ENCODE results near the gene CCDC187.

CCDC187 gene

GRCh38 chr9:136334541-136334940, 30.6 kb upstream of the CCDC187 start:
- Mint-ChIP-seq H3K4me1 (ENCODE audit: low read depth) (no peaks in the 10 kb centered on the region), H3K4me3 (no peak overlapping the region), H3K27ac (no peak overlapping the region), H3K36me3 (ENCODE audit: low read depth) (no peaks in the 10 kb centered on the region), H3K9me3 (no peaks in the 10 kb centered on the region), H3K27me3 (no peaks in the 10 kb centered on the region)
- DNase-seq: no peak

- Mint-ChIP-seq H3K9me3 (no peaks in the 10 kb centered on the region), H3K4me1 (ENCODE audit: low read depth) (peaks cover 5% of the 10 kb centered on the region), H3K4me3 (no peak overlapping the region), H3K27me3 (no peaks in the 10 kb centered on the region), H3K36me3 (ENCODE audit: low read depth) (no peaks in the 10 kb centered on the region), H3K27ac (no peak overlapping the region)
- DNase-seq: no peak
Observed at GRCh38 chr9:136333486-136333885, 29.6 kb upstream of the CCDC187 start.

DNA sequence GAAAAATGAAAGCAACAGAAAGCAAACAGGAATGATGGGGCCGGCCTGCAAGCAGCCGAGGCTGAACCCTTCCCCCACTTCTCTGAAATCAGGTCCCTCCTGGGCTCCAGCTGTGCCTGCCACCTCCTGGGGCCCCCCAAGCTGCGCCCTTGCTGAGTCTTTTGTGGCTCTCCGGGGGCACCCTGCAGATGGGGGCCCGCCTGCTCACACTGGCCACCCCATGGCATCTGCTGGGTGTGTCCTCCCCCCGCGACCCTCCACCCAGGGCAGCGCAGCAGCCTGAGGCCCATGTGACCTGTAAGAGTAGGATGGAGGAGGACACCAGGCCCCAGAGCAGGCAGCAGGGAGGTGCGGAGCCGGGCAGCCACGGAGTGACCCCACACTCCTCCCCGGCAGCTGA, 29.2 kb upstream of the CCDC187 start:
- Mint-ChIP-seq H3K36me3 (ENCODE audit: low read depth) (no peaks in the 10 kb centered on the region), H3K27ac (no peak overlapping the region), H3K4me3 (no peak overlapping the region), H3K9me3 (no peaks in the 10 kb centered on the region), H3K27me3 (no peaks in the 10 kb centered on the region), H3K4me1 (ENCODE audit: low read depth) (peaks cover 6% of the 10 kb centered on the region)
- no peak for DNase-seq

- Mint-ChIP-seq H3K27me3 (no peaks in the 10 kb centered on the region), H3K4me1 (ENCODE audit: low read depth) (peaks cover 6% of the 10 kb centered on the region), H3K27ac (no peak overlapping the region), H3K9me3 (no peaks in the 10 kb centered on the region), H3K36me3 (ENCODE audit: low read depth) (no peaks in the 10 kb centered on the region), H3K4me3 (no peak overlapping the region)
- DNase-seq: no peak
Observed at GRCh38 chr9:136332482-136332983, 28.6 kb upstream of the CCDC187 start.

DNA sequence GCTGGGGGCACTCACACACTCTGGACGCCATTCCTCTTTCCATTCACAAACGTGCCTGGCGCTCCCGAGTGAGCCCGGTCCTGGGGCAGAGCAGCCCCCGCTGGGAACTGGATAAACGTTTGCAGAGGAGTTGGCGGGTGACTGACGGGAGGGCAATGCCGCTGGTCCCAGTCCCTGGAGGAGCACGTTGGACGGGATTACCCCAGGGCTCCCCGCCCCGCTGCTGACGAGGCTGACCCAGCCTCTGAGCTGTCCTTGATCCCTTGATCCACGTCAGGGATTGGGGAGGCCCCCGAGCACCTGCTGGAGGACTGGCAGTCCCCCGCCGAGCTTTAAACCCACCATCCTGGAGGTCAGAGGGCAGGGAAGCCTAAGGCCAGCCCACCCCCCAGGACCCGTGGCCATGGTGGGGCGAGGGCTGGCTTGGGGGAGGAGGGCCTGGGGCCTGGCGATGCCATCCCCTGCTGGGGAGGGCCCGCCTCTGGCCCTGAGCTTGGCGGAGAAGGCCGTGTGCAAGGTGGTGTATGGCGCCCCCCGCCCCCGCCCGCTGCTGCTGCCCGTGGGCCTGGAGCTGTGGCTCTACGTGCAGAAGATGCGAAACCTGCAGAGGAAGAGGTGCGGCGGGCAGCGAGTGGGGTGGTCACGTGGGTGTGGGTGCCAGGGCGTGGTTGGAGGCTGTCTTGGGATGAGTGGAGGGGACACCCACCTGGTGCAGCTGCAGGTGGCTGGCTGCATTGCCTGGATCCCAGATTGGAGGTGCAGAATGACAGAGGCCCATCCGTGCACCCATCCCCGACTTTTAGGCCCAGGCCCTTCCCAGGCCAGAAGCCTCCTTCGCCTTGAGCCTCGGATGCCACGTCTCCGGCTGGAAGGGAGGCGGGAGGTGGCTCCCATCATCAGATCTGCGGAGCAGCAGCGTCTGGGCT, 27.9 kb upstream of the CCDC187 start:
- Mint-ChIP-seq H3K27me3 (no peaks in the 10 kb centered on the region), H3K27ac (no peak overlapping the region), H3K4me1 (ENCODE audit: low read depth) (peaks cover 7% of the 10 kb centered on the region), H3K36me3 (ENCODE audit: low read depth) (no peaks in the 10 kb centered on the region), H3K4me3 (no peak overlapping the region), H3K9me3 (no peaks in the 10 kb centered on the region)
- no peak for DNase-seq

DNA sequence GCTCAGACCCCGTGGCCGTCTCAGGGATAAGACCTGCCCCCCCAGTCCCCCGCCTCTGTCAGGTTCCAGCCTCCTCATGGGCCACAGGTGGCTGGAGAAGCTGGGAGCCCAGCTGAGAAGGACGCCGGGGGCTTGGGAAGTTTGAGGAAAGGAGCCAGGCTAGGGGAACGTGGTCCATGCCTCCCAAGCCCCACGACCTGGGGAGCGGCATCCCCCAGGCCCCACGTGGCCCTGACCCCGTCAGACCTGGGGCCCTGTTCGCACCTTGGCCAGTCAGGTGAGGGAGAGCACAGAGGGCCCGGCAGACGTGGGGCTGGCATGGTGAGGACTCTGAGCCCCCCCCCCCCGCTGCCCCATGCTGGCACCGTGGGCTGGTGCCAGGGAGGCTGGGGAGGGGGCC, 27.1 kb upstream of the CCDC187 start:
- Mint-ChIP-seq H3K4me3 (no peak overlapping the region), H3K4me1 (ENCODE audit: low read depth) (peaks cover 8% of the 10 kb centered on the region), H3K36me3 (ENCODE audit: low read depth) (no peaks in the 10 kb centered on the region), H3K9me3 (no peaks in the 10 kb centered on the region), H3K27ac (no peak overlapping the region), H3K27me3 (no peaks in the 10 kb centered on the region)
- DNase-seq: no peak

- DNase-seq: no peak
- no peaks in the 10 kb centered on the region for H3K36me3 Mint-ChIP-seq (ENCODE audit: low read depth)
- H3K4me1 Mint-ChIP-seq (ENCODE audit: low read depth): peaks cover 8% of the 10 kb centered on the region
- H3K9me3 Mint-ChIP-seq: no peaks in the 10 kb centered on the region
- no peak overlapping the region for H3K27ac Mint-ChIP-seq
- no peaks in the 10 kb centered on the region for H3K27me3 Mint-ChIP-seq
- no peak overlapping the region for H3K4me3 Mint-ChIP-seq
Observed at GRCh38 chr9:136330406-136330990, 26.6 kb upstream of the CCDC187 start.

GRCh38 chr9:136329636-136330405, 25.9 kb upstream of the CCDC187 start:
- DNase-seq: no peak
- Mint-ChIP-seq H3K9me3 (no peaks in the 10 kb centered on the region), H3K4me3 (no peak overlapping the region), H3K36me3 (ENCODE audit: low read depth) (no peaks in the 10 kb centered on the region), H3K27me3 (no peaks in the 10 kb centered on the region), H3K4me1 (ENCODE audit: low read depth) (peaks cover 8% of the 10 kb centered on the region), H3K27ac (no peak overlapping the region)

DNA sequence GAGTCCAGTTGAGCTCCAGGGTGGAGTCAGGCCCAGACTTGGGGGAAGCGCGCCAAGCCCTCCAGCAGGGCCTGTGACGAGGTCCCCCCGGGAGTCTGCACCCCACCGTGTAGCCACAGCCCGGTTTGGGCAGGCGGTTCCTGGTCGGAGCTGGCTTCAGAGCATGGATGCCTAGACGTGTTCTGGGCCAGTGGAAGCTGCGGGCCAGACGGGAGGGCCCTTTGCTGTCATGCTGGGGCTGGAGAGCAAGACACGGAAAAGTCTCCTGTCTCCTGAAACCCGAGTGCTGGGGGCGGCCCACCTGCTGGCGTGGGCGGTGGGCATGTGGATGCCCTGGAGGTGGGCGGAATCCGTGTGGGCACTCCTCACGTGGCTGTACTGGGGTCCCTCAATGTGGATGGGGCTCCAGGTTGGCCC, 25.3 kb upstream of the CCDC187 start:
- Mint-ChIP-seq H3K36me3 (ENCODE audit: low read depth) (no peaks in the 10 kb centered on the region), H3K27ac (no peak overlapping the region), H3K4me3 (peak overlapping the region; percentile 65), H3K9me3 (no peaks in the 10 kb centered on the region), H3K27me3 (no peaks in the 10 kb centered on the region), H3K4me1 (ENCODE audit: low read depth) (peaks cover 8% of the 10 kb centered on the region)
- no peak for DNase-seq

GRCh38 chr9:136328622-136329041, 24.7 kb upstream of the CCDC187 start:
- H3K9me3 Mint-ChIP-seq: no peaks in the 10 kb centered on the region
- no peaks in the 10 kb centered on the region for H3K36me3 Mint-ChIP-seq (ENCODE audit: low read depth)
- peak overlapping the region; percentile 65 for H3K4me3 Mint-ChIP-seq
- H3K27me3 Mint-ChIP-seq: no peaks in the 10 kb centered on the region
- DNase-seq: no peak
- peaks cover 8% of the 10 kb centered on the region for H3K4me1 Mint-ChIP-seq (ENCODE audit: low read depth)
- peak overlapping the region; percentile 65 for H3K27ac Mint-ChIP-seq

DNA sequence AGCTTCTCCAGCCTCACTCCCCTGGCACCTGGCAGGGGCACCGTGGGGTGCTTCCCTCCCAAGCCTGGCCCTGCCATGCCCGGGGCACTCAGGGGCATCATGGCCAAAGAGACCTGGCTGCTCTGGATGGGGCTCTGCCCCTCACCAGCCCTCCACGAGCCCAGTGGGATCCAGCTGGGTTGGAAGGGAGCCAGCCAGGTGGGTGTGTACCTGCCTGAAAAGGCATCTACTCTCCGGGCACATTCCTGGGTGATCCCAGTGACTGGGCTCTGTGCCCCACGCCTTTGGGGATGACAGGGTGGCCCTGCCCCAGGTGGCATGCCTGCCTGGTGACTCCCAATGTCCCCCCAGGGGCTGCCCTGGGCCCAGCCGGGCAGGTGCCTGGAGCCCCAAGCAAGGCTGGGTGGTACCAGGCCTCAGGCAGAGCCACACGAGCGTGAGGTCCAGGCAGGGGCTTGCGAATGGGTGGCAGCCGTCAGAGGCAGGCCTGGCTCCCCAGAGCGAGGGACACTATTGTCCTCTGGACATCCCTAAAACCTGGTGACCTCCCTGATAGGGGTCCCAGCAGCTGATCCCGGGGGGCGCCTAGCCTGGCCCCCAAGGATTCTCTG, 24.2 kb upstream of the CCDC187 start:
- Mint-ChIP-seq H3K36me3 (ENCODE audit: low read depth) (no peaks in the 10 kb centered on the region), H3K4me1 (ENCODE audit: low read depth) (peaks cover 8% of the 10 kb centered on the region), H3K4me3 (peak overlapping the region; percentile 65), H3K27ac (no peak overlapping the region), H3K9me3 (no peaks in the 10 kb centered on the region), H3K27me3 (no peaks in the 10 kb centered on the region)
- peak; percentile 50 for DNase-seq

DNA sequence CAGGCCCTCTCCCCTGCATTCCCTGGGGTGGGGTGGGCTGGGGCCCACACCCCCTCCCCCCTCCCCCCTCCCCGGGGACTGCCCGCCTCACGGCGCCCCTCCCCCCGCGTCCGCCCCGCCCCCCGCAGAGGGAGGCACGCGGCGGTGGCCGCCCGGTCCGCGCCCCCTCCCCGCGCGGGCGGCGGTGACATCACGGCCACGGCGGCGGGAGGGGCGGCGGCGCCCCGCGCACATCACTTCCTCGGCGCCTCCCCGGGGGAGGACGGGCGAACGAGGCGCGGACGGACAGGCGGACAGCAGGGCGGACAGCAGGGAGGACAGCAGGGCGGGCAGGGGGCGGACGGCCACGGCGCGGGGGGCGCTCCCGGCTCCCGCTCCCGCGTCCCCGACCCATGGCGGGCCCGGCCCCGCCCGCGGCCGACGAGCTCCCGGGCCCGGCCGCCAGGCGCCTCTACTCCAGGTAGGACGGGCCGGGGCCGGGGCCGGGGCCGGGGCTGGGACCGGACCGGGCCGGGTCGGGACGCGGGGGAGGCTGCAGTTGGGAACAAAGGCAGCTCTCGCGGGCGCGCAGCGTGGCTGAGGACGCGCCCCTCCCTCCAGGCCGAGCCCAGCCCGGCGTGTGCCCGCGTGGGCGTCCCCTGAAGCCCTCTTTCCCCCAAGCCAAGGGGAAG, 23.5 kb upstream of the CCDC187 start, which contains the start of gene GPSM1:
GPSM1 (plus strand) TSS at position 236 of the 671 bp plus-strand sequence; CDS start at position 393, 157 bp downstream.
- Mint-ChIP-seq H3K4me3 (peak within 1 kb of the TSS; percentile 65), H3K4me1 (ENCODE audit: low read depth) (peaks cover 8% of the 10 kb centered on the region), H3K27ac (peak within 1 kb of the TSS; percentile 29), H3K36me3 (ENCODE audit: low read depth) (no peaks in the 10 kb centered on the region), H3K27me3 (no peaks in the 10 kb centered on the region), H3K9me3 (no peaks in the 10 kb centered on the region)
- DNase-seq: peak; percentile 64

DNA sequence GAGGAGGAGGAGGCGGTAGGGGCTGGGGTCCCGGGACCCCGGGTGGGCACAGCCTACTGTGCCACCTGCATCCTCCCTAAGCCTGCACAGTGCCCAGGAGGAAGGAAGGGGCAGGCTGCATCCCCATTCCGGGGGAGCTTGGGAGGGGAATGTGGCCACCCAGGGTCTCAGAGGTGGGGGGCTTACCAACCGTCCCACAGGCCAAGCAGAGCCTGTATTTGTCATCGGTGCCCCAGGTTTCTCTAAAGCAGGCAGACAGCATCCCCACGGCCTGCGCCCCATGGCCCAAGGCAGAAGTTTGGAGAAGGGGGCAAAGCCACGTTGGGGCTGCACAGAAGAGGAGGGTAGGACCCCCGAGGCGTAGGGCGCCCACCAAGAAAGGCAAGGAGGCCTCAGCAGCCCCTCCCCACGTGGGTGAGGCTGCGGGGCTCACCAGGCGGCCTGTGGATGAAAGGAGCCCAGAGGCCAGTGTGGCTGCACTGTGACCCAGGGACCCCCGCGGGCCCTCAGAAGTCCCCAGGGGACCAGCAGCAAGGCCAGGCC, 22.9 kb upstream of the CCDC187 start:
- H3K27ac Mint-ChIP-seq: peak overlapping the region; percentile 29
- H3K9me3 Mint-ChIP-seq: no peaks in the 10 kb centered on the region
- H3K36me3 Mint-ChIP-seq (ENCODE audit: low read depth): no peaks in the 10 kb centered on the region
- no peaks in the 10 kb centered on the region for H3K27me3 Mint-ChIP-seq
- peak; percentile 47 for DNase-seq
- peak overlapping the region; percentile 64 for H3K4me3 Mint-ChIP-seq
- peaks cover 8% of the 10 kb centered on the region for H3K4me1 Mint-ChIP-seq (ENCODE audit: low read depth)

All from activated T-cell treated with anti-CD3 and anti-CD28 coated beads, Interleukin-2, amount 50 U/mL, for 24 hours (primary cell).